Adrenal gland (tissue), 12 donors: ENCODE data around the gene CERCAM. TPM values are rescaled to one million over a fixed set of nuclear protein-coding genes. Genes with fewer than 3 reads are reported as not detected.

ENCODE experiments used
- DNase-seq, 7 donors: peaks; one replicate each; pipeline ENCODE4 v3.0.0-alpha.2; 2019 to 2020
- H3K27ac ChIP-seq, 5 donors: fragments of 200-600 bp; sonication (generic) in 4 of 5; 1 replicate in 3 of 5; 2 replicates in 2 of 5; pipeline versions ENCODE4 v1.5.1 to v1.8.0; 2016 to 2020; ENCODE audit warnings: mild to moderate bottlenecking in 1 of 5
- H3K27me3 ChIP-seq: fragments of 200-600 bp; 2 replicates; pipeline ENCODE4 v1.8.0; 2021
- H3K36me3 ChIP-seq, 2 donors: fragments of 200-600 bp; replicated peaks in 1 of 2; 1 replicate in 1 of 2; 2 replicates in 1 of 2; pipeline versions ENCODE4 v1.5.1 to v1.8.0; 2018 to 2022
- H3K4me1 ChIP-seq, 2 donors: fragments of 200-600 bp; replicated peaks in 1 of 2; 1 replicate in 1 of 2; 2 replicates in 1 of 2; pipeline versions ENCODE4 v1.5.1 to v1.8.0; 2018 to 2021
- H3K4me3 ChIP-seq, 4 donors: fragments of 200-600 bp; sonication (generic) in 3 of 4; one replicate each; pipeline ENCODE4 v1.5.1; 2016 to 2018
- H3K9me3 ChIP-seq, 3 donors: fragments of 200-600 bp; sonication (generic) in 1 of 3; replicated peaks in 1 of 3; 1 replicate in 2 of 3; 2 replicates in 1 of 3; pipeline versions ENCODE4 v1.5.1 to v1.8.0; 2016 to 2021
- CTCF ChIP-seq, 6 experiments: fragments of 450-650 bp in 4 of 6; fragments of 200-600 bp in 2 of 6; sonication (generic) in 1 of 6; IDR thresholded peaks; 1 replicate in 5 of 6; 2 replicates in 1 of 6; pipeline versions ENCODE4 v1.5.1 to v1.8.0; 2016 to 2021; ENCODE audit warnings: antibody characterized with exemption in 6 of 6, mild to moderate bottlenecking in 2 of 6, moderate library complexity in 1 of 6
- POLR2A ChIP-seq, 2 donors: fragments of 450-650 bp; IDR thresholded peaks; one replicate each; pipeline ENCODE4 v1.6.1; 2017; ENCODE audit warnings: antibody characterized with exemption in 2 of 2, mild to moderate bottlenecking in 2 of 2, moderate library complexity in 1 of 2
- WGBS, 4 donors: extraction: QIAGEN DNeasy Blood & Tissue Kit in 2 of 4; methylation state at CpG; one replicate each; pipeline versions ENCODE4 v1.1.5 to v1.1.7; 2013 to 2017; 5-methylcytosine and 5-hydroxymethylcytosine counted together
- intact Hi-C, 2 donors: fragments of 100-400 bp; cut with DNase I; formaldehyde crosslinking; loops; one replicate each; pipeline versions ENCODE4 v1.14.1 to v1.15.0; 2022 to 2023
- polyA plus RNA-seq, 3 donors: library from polyadenylated mRNA; stranded (reverse); fragments of 200-250 nt in 2 of 3; fragments of 350-450 nt in 1 of 3; fragmentation: Illumina TruSeq in 1 of 3; extraction: RNeasy Lipid Tissue Mini Kit (QIAGEN cat#74804) in 1 of 3; gene quantifications; one replicate each; pipeline ENCODE4 v1.2.3, GENCODE V29; 2013 to 2014
- total RNA-seq, 9 donors: library from RNA; depleted of rRNA in 4 of 9; stranded (reverse); fragments of >200 nt in 4 of 9; fragments of 120-200 nt in 1 of 9; fragmentation: NEBNext Ultra II Directional in 1 of 9; extraction: Animal tissue kit (Norgen Biotek cat#: 25700) in 1 of 9; gene quantifications; one replicate each; pipeline versions ENCODE4 v1.1.0 to v1.2.4, GENCODE V29; 2013 to 2023
- donor health status: healthy with polysubstance abuse.
- donor health status: Bipolar disorder and iron deficiency.
- donor health status: DM: yes; HTN: yes; CAD: no.
- donor health status: DM: no; HTN: no; CAD: no.
- donor health status: DM: no; HTN: no; CAD: no.
- donor health status: DM: yes; HTN: yes; CAD: no.

Gene CERCAM
- total and polyA plus RNA-seq, 12 donors = 5.1 to 43.5 (median 16.7) TPM

GRCh38 chr9:128383007-128383753 lies 37.5 kb upstream of the CERCAM start:
- no peaks in the 10 kb centered on the region for H3K9me3 ChIP-seq
- peak overlapping the region in 1 of 5 donors; percentile 64 for H3K27ac ChIP-seq
- intact Hi-C loops = no loop called here
- H3K4me1 ChIP-seq = no peaks in the 10 kb centered on the region
- WGBS, 4 donors = 82 to 91% (median 87%) methylated on average over 9 of the region's 9 CpGs
- TF ChIP-seq CTCF (IDR thresholded peaks at IDR 0.05) (no peak), POLR2A (IDR thresholded peaks at IDR 0.05) (no peak)
- H3K36me3 ChIP-seq = peaks cover 0 to 39% of the 10 kb centered on the region in 2 donors
- no peak for DNase-seq
- no peaks in the 10 kb centered on the region for H3K27me3 ChIP-seq
- H3K4me3 ChIP-seq = no peak overlapping the region

- TF ChIP-seq CTCF (IDR thresholded peaks at IDR 0.05) = no peak
- no peak for TF ChIP-seq POLR2A (IDR thresholded peaks at IDR 0.05)
- DNase-seq = peak in 1 of 7 donors; percentile 83
- H3K4me3 ChIP-seq = no peak overlapping the region
- no peaks in the 10 kb centered on the region for H3K9me3 ChIP-seq
- peaks cover 0 to 40% of the 10 kb centered on the region in 2 donors for H3K36me3 ChIP-seq
- no peaks in the 10 kb centered on the region for H3K4me1 ChIP-seq
- intact Hi-C loops = no loop called here
- H3K27ac ChIP-seq = peak overlapping the region in 1 of 5 donors; percentile 64
- WGBS, 4 donors = 75 to 100% (median 89%) methylated on average over 1 to 8 of the region's 8 CpGs
- no peaks in the 10 kb centered on the region for H3K27me3 ChIP-seq
Observed at GRCh38 chr9:128383791-128384190, 36.9 kb upstream of the CERCAM start.

GRCh38 chr9:128384801-128385495 lies 35.7 kb upstream of the CERCAM start:
- 80 to 95% (median 92%) methylated on average over 7 of the region's 7 CpGs for WGBS, 4 donors
- Histone ChIP-seq H3K4me1 (no peaks in the 10 kb centered on the region), H3K36me3 (peaks cover 0 to 40% of the 10 kb centered on the region in 2 donors)

More at GRCh38 chr9:128384801-128385495, 35.7 kb upstream of the CERCAM start:
- TF ChIP-seq POLR2A (IDR thresholded peaks at IDR 0.05) = no peak
- no peak for TF ChIP-seq CTCF (IDR thresholded peaks at IDR 0.05)
- Histone ChIP-seq H3K27ac (peak overlapping the region in 1 of 5 donors; percentile 64), H3K4me3 (no peak overlapping the region), H3K9me3 (no peaks in the 10 kb centered on the region), H3K27me3 (no peaks in the 10 kb centered on the region)
- intact Hi-C loops = no loop called here
- DNase-seq = no peak
